Activated naive CD8-positive, alpha-beta T cell treated with anti-CD3 and anti-CD28 coated beads, Interleukin-2, amount 10 ng/mL, durations not matched to agents 7 days and 5 days (primary cell): Measurements from ENCODE around the gene MTF1. TPM values are rescaled to one million over a fixed set of nuclear protein-coding genes. Genes with fewer than 3 reads are reported as not detected.
A peak's percentile ranks its signal among the peaks of the same experiment; 100 is the strongest.

Experiments
- ATAC-seq: fragments of 150-1000 bp; cut with Tn5 transposase; one replicate; pipeline ENCODE4 v1.10.0; 2021; ENCODE audit warnings: low read depth, moderate library complexity
- POLR2A ChIA-PET: fragments of 350-600 bp; sonication (Branson Sonifier 250); formaldehyde crosslinking; loops from one replicate; lab custom pipeline; 2021; ENCODE audit warnings: antibody characterized with exemption; lab: Charles Lee
- DNase-seq: peaks from one replicate; pipeline ENCODE4 v3.0.0; 2021
- H3K27ac Mint-ChIP-seq: one replicate; pipeline ENCODE4 v1.8.0; 2022; ENCODE audit warnings: mild to moderate bottlenecking, mixed read lengths
- H3K27me3 Mint-ChIP-seq: one replicate; pipeline ENCODE4 v1.8.0; 2022; ENCODE audit warnings: mild to moderate bottlenecking, moderate library complexity, mixed read lengths
- H3K36me3 Mint-ChIP-seq: one replicate; pipeline ENCODE4 v1.8.0; 2021; ENCODE audit warnings: mild to moderate bottlenecking, mixed read lengths
- H3K4me1 Mint-ChIP-seq: one replicate; pipeline ENCODE4 v1.8.0; 2021; ENCODE audit warnings: mixed read lengths
- H3K4me3 Mint-ChIP-seq: one replicate; pipeline ENCODE4 v1.8.0; 2022; ENCODE audit warnings: mild to moderate bottlenecking, moderate library complexity, mixed read lengths
- H3K9me3 Mint-ChIP-seq: one replicate; pipeline ENCODE4 v1.8.0; 2021; ENCODE audit warnings: mixed read lengths
- total RNA-seq, 2 experiments: library from RNA; stranded (reverse); gene quantifications; one replicate each; pipeline ENCODE4 v1.2.3, GENCODE V29; 2021

MTF1 gene
- total RNA-seq, 2 experiments from 2014 or later = 21.7 to 28.2 TPM

DNA sequence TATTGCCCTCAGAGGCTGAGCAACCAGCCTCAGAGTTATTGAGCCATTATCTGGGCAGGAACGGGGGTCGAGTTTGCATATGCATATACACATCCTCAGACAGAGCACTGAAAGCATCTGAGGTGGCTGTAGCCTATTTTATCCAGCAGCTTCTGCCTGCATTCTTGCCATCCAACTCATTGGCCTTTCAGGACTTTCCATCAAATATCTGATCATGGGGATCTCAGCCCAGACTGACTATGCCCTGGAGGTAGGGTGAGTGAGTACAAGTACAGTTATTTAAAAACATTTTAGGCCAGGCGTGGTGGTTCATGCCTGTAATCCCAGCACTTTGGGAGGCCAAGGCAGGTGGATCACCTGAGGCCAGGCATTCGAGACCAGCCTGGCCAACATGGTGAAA, 1.8 kb upstream of the MTF1 start:
- Mint-ChIP-seq H3K4me3 (no peak overlapping the region), H3K36me3 (peaks cover 12% of the 10 kb centered on the region), H3K4me1 (peaks cover 22% of the 10 kb centered on the region), H3K9me3 (no peaks in the 10 kb centered on the region), H3K27ac (no peak overlapping the region), H3K27me3 (no peaks in the 10 kb centered on the region)
- no peak for ATAC-seq
- POLR2A ChIA-PET = interaction anchor here (3.3 kb wide), 1 partner anchor 53 kb away, joined by 34 read pairs; the partner anchor contains the start of genes C1orf122 and YRDC
- no peak for DNase-seq

DNA sequence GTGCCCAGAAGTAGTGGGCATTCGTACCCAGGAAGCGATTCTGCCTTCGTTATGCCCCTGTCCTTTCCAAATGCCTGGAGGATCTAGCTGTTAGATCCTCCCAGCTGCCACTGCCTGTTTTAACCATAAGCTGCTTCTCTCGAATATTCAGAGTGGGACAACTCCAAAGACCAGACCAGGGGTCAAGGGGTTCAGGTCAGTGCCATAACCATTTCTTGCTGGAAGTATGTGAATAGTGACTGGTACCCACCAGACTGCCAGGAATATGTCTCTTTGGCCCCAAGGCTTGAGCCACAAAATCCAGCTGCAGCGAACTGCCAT, 914 bp upstream of the MTF1 start:
- peak overlapping the region; percentile 99 for H3K27ac Mint-ChIP-seq
- POLR2A ChIA-PET = interaction anchor here (1.2 to 3.3 kb wide), 4 partner anchors 8 to 152 kb away, joined by 3 to 34 read pairs (median 4); partner anchors contain the start of genes C1orf122, UTP11 and YRDC

DNA sequence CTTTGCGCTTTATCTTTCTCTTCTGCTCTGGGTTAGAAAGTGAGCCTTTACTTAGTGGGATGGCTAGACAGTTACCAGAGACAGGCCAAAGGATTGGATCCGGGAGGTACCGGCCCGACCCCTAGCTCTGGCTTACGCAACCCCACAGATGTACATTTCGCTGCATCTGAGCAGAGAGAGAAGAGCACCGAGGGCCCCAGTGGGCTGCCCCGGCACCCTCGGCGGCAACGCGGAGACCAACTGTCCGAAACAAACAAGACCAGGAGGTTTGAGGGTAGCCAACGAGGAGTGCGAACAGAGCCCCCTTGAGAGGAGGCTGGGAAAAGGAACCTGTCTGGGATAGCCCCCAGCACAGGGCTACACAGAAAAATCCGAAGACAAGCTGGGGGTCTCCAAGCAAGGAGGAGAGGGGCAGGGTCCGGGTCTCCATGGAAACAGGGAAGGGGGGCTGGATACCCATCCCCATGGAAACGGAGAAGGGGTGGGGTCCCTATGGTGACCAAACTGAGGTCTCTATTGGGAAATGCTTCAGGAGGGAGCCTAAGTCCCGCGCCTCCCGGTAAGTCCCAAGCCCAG, 373 bp downstream of the MTF1 start:
- peaks cover 27% of the 10 kb centered on the region for H3K4me1 Mint-ChIP-seq
- peak overlapping the region; percentile 99 for H3K27ac Mint-ChIP-seq
- H3K9me3 Mint-ChIP-seq = no peaks in the 10 kb centered on the region
- DNase-seq (no peak), ATAC-seq (no peak)
- peaks cover 19% of the 10 kb centered on the region for H3K36me3 Mint-ChIP-seq
- POLR2A ChIA-PET = interaction anchor here (0.6 to 3.3 kb wide), 14 partner anchors 7 to 1822 kb away, joined by 3 to 34 read pairs (median 4); partner anchors contain the start of genes C1orf122, CDCA8, UTP11 and YRDC
- no peaks in the 10 kb centered on the region for H3K27me3 Mint-ChIP-seq
- H3K4me3 Mint-ChIP-seq = peak overlapping the region; percentile 99

More for the DNA sequence above, 914 bp upstream of the MTF1 start:
- no peak for DNase-seq
- Mint-ChIP-seq H3K27me3 (no peaks in the 10 kb centered on the region), H3K36me3 (peaks cover 11% of the 10 kb centered on the region), H3K4me1 (peaks cover 22% of the 10 kb centered on the region), H3K9me3 (no peaks in the 10 kb centered on the region), H3K4me3 (peak overlapping the region; percentile 99)
- ATAC-seq = no peak

DNA sequence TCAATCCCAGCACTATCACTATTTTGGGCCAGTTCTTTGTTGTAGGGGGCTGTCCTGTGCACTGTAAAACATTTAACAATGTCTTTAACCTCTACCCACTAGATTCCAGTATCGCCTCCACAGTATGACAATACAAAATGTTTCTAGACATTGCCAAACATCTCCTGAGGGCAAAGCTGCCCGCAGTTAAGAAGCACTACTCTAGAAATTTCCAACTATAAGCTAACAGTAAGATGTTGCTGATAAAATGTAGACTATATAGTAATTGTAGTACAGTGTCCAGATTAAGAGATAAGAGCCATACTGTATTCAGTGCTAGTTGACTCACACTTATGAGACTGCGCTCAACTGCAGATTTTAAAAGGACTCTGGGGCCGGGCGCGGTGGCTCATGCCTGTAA, 5.0 kb downstream of the MTF1 start:
- Mint-ChIP-seq H3K9me3 (no peaks in the 10 kb centered on the region), H3K36me3 (peaks cover 25% of the 10 kb centered on the region), H3K4me1 (peaks cover 29% of the 10 kb centered on the region), H3K4me3 (no peak overlapping the region), H3K27ac (no peak overlapping the region), H3K27me3 (no peaks in the 10 kb centered on the region)
- DNase-seq (no peak), ATAC-seq (no peak)
- POLR2A ChIA-PET = interaction anchor here (4.3 kb wide), 1 partner anchor 47 kb away, joined by 19 read pairs; the partner anchor contains the start of genes C1orf122 and YRDC

DNA sequence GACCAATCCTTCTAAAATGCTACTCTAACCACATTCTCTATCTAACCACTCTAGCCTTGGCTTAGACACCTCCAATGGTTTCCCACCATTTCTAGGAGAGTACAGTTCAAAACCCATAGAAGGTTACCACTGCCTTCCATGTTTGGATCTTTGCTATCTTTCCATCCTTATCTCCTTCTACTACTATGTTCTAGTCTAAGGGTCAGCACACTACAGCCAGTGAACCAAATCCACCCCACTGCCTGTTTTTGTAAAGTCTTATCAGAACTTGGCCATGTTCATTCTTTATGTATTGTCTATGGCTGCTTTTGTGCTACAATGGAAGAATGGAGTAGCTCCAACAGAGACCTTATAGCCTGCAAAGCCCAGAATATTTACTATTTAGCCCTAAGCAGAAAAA, 6.2 kb downstream of the MTF1 start:
- no peak for DNase-seq
- Mint-ChIP-seq H3K27me3 (no peaks in the 10 kb centered on the region), H3K36me3 (peaks cover 26% of the 10 kb centered on the region), H3K27ac (peak overlapping the region; percentile 31), H3K4me1 (peaks cover 25% of the 10 kb centered on the region), H3K9me3 (no peaks in the 10 kb centered on the region), H3K4me3 (no peak overlapping the region)
- POLR2A ChIA-PET = interaction anchor here (4.3 kb wide), 1 partner anchor 46 kb away, joined by 19 read pairs; the partner anchor contains the start of genes C1orf122 and YRDC
- no peak for ATAC-seq

DNA sequence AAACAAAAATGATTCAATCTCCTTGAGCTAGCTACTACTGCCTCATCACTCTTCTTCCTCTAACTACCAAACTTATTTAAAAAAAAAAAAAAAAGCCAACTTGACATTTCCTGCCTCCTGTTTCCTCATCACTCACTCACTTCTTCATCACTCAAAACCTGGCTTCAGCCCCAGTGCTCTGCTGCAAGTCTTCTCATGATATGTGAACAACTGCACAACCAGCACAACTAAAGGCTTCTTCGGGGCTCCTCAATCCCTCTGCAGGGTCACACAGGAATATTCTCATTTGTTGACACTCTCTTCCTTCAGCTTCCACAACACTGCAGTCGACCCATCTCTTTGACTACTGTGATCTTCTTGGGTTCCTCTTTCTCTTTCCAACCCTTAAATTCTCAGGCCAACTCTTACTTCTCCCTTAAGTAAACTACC, 7.6 kb downstream of the MTF1 start:
- DNase-seq (no peak), ATAC-seq (peak; percentile 86)
- POLR2A ChIA-PET = interaction anchor here (0.6 to 4.3 kb wide), 4 partner anchors 8 to 376 kb away, joined by 3 to 19 read pairs (median 3); partner anchors contain the start of genes C1orf122, MTF1 and YRDC
- H3K4me1 Mint-ChIP-seq = peaks cover 22% of the 10 kb centered on the region
- H3K4me3 Mint-ChIP-seq = no peak overlapping the region
- no peak overlapping the region for H3K27ac Mint-ChIP-seq
- peaks cover 26% of the 10 kb centered on the region for H3K36me3 Mint-ChIP-seq
- no peaks in the 10 kb centered on the region for H3K27me3 Mint-ChIP-seq
- H3K9me3 Mint-ChIP-seq = no peaks in the 10 kb centered on the region

DNA sequence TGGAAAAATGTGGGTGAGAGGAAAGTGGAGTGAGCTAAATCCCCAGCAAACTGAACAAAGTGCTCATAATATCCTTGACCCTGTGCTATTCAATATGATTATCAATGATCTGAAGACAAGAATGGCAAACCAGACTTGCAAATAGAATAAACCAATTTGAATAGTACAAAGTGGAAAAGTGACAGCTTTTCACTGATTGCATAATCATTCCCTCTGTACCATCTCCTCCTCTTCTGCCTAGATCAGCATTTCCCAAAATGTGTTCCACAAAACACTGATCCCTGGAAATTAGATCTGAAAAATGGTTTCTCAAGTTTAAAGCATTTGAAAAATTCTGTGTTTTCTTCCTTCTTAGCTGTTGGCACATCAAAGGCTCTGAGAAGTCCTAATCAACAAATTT, 8.1 kb downstream of the MTF1 start:
- Mint-ChIP-seq H3K4me1 (peaks cover 24% of the 10 kb centered on the region), H3K36me3 (peaks cover 27% of the 10 kb centered on the region), H3K27me3 (no peaks in the 10 kb centered on the region), H3K4me3 (no peak overlapping the region), H3K27ac (no peak overlapping the region), H3K9me3 (no peaks in the 10 kb centered on the region)
- DNase-seq (no peak), ATAC-seq (peak; percentile 8)
- POLR2A ChIA-PET = interaction anchor here (0.6 to 4.3 kb wide), 5 partner anchors 8 to 376 kb away, joined by 3 to 19 read pairs (median 3); partner anchors contain the start of genes C1orf122, MTF1 and YRDC

DNA sequence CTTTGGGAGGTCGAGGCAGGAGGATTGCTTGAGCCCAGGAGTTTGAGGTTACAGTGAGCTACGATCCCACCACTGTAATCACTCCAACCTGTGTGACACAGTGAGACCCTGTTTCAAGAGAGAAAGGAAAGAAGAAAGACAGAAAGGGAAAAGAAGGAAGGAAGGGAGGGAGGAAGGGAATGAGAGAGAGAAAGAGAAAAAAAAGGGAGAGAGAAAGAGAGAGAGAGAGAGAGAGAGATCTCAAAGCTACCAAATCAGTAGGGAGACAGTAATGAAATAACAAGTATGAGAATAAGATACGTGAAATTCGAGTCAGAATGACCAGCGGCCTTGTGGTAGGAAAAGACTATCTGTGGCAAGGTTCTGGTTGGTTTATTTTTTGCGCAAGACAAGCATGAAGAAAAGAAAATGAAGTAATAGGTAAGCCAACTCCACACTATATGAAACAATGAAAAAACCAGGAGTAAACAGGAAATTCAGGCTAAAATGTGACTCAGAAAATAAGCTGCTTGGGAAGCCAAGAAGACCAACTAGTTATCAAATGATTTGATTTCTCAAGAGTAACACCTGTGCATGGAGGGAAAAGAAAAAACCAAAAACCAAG, 8.9 kb downstream of the MTF1 start:
- no peak for DNase-seq
- POLR2A ChIA-PET = interaction anchor here (1.0 to 4.3 kb wide), 2 partner anchors 9 to 43 kb away, joined by 7 to 19 read pairs; partner anchors contain the start of genes C1orf122, MTF1 and YRDC
- no peaks in the 10 kb centered on the region for H3K27me3 Mint-ChIP-seq
- H3K27ac Mint-ChIP-seq = no peak overlapping the region
- no peak for ATAC-seq
- no peak overlapping the region for H3K4me3 Mint-ChIP-seq
- no peaks in the 10 kb centered on the region for H3K9me3 Mint-ChIP-seq
- H3K4me1 Mint-ChIP-seq = peaks cover 29% of the 10 kb centered on the region
- H3K36me3 Mint-ChIP-seq = peaks cover 27% of the 10 kb centered on the region

DNA sequence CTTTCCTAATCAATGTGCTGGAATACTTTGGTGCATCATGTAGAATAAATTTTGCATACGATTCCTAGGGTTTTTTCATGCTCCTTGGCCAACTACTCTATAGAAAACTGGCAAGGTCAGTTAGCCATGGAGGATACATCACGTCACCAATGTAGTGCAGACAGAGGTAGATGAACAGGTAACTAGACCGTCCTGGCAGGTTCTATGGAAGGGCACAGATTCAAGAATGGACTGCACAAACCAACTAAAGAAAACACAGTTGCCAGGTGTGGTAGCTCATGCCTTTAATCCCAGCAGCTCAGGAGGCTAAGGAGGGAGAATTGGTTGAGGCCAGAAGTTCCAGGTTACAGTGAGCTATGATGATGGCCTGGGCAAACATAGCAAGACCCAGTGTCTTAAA, 9.9 kb downstream of the MTF1 start:
- ATAC-seq (no peak), DNase-seq (no peak)
- Mint-ChIP-seq H3K36me3 (peaks cover 26% of the 10 kb centered on the region), H3K4me1 (peaks cover 29% of the 10 kb centered on the region), H3K27me3 (no peaks in the 10 kb centered on the region), H3K4me3 (no peak overlapping the region), H3K27ac (no peak overlapping the region), H3K9me3 (no peaks in the 10 kb centered on the region)
- POLR2A ChIA-PET = no interaction called here

DNA sequence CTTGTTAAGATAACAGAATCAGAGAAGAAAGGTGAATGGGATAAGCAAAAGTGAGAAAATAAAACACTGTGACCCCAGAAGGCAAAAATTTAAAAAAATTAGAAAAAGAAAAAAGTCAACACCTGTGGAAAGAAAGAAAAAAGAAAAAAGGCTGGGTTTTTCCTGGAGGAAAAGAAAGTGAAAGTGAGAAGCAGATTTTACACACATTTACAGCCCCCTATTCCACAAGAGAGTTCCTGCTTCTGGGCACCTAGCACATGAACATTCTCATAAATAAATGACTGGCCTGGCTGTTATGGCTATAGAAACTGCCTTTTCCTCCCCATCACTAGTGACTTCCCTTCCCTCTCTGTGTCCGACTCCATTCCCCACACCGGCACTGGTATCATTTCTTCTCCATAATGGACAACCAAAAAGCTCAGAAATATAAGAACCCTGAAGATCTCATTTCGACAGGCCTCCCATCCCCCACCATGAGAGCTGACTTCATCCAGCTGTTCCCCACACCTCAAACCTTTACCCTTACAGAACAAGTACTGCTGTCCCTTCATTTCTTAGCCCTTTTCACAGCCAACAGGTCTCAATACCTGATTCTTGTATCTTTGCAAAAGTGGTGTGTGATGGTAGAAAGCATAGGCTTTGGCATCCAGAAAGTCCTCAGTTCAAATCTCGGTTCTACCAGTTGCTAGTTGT, 12.6 kb downstream of the MTF1 start:
- H3K4me1 Mint-ChIP-seq = peaks cover 26% of the 10 kb centered on the region
- no peaks in the 10 kb centered on the region for H3K9me3 Mint-ChIP-seq
- peak overlapping the region; percentile 88 for H3K27ac Mint-ChIP-seq
- ATAC-seq (no peak), DNase-seq (no peak)
- no peaks in the 10 kb centered on the region for H3K27me3 Mint-ChIP-seq
- H3K4me3 Mint-ChIP-seq = peak overlapping the region; percentile 87
- POLR2A ChIA-PET = interaction anchor here (0.6 to 1.8 kb wide), 4 partner anchors 13 to 177 kb away, joined by 3 to 16 read pairs (median 3); partner anchors contain the start of genes C1orf122, CDCA8, MTF1 and YRDC
- peaks cover 22% of the 10 kb centered on the region for H3K36me3 Mint-ChIP-seq

DNA sequence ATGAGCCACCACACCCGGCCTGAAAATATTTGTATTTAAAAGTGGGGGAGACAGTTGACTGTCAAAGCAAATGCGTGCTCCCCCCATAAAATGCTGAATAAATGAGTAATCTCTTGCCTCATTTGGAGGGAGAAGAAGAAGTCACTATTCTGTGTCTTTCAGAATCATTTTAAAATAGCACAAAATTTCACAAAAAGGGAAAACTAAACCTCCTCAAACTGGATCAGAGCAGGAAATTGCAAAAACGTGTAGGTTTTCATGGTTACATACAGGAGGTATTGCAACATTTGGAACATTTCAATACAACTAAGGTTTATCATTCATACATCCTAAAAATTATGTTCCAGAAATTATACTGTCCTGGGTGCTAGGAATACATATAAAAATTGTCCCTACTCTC, 13.6 kb downstream of the MTF1 start:
- DNase-seq (no peak), ATAC-seq (no peak)
- Mint-ChIP-seq H3K9me3 (no peaks in the 10 kb centered on the region), H3K27me3 (no peaks in the 10 kb centered on the region), H3K4me3 (peak overlapping the region; percentile 87), H3K4me1 (peaks cover 26% of the 10 kb centered on the region), H3K36me3 (peaks cover 24% of the 10 kb centered on the region), H3K27ac (peak overlapping the region; percentile 88)
- POLR2A ChIA-PET = interaction anchor here (0.6 to 1.8 kb wide), 3 partner anchors 11 to 38 kb away, joined by 3 to 16 read pairs (median 4); partner anchors contain the start of gene MTF1

DNA sequence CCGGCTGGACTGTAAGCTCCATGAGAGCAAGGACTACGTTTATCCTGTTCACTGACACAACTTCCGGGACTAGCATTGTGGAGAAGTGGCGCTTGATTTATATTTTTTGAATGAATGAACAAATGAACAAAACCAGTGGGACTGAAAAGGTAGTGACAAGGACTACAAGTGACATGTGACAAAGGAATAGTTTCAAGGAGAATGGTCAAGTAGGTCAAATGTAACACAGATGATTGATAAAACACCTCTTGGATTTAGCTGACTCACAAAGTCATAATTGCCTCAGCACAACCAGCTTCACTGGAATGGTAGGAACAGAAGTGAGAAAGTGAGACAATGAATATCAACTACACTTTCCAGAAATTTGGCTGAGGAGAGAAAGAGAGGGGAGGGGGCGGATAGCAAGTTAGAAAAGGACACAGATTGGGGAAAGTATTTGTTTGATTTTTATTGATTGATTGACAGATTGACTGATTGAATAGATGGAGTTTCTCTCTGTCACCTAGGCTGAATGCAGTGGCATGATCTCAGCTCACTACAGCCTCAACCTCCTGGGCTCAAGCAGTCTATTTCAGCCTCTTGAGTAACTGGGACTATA, 14.2 kb downstream of the MTF1 start:
- H3K4me3 Mint-ChIP-seq = no peak overlapping the region
- peaks cover 24% of the 10 kb centered on the region for H3K36me3 Mint-ChIP-seq
- H3K9me3 Mint-ChIP-seq = no peaks in the 10 kb centered on the region
- peak overlapping the region; percentile 53 for H3K27ac Mint-ChIP-seq
- ATAC-seq (no peak), DNase-seq (no peak)
- H3K27me3 Mint-ChIP-seq = no peaks in the 10 kb centered on the region
- POLR2A ChIA-PET = interaction anchor here (1.0 to 1.2 kb wide), 2 partner anchors 11 to 1366 kb away, joined by 3 read pairs; no protein-coding TSS in a partner anchor
- peaks cover 26% of the 10 kb centered on the region for H3K4me1 Mint-ChIP-seq
